Stimulated activated CD8-positive, alpha-beta memory T cell treated with anti-CD3 and anti-CD28 coated beads, Interleukin-15, amount 100 ng/mL, for 4 hours (primary cell): ENCODE measurements around the gene NPHP1.
"Not testable (repeated sequence)": the region's sequence is repeated elsewhere in the genome, so short reads cannot be mapped to it uniquely, and the experiment has no call there.

Experiments
- DNase-seq, 2 donors: peaks; one replicate each; pipeline ENCODE4 v3.0.0-alpha.2; 2020; ENCODE audit warnings: low read depth in 2 of 2

The NPHP1 gene

DNA sequence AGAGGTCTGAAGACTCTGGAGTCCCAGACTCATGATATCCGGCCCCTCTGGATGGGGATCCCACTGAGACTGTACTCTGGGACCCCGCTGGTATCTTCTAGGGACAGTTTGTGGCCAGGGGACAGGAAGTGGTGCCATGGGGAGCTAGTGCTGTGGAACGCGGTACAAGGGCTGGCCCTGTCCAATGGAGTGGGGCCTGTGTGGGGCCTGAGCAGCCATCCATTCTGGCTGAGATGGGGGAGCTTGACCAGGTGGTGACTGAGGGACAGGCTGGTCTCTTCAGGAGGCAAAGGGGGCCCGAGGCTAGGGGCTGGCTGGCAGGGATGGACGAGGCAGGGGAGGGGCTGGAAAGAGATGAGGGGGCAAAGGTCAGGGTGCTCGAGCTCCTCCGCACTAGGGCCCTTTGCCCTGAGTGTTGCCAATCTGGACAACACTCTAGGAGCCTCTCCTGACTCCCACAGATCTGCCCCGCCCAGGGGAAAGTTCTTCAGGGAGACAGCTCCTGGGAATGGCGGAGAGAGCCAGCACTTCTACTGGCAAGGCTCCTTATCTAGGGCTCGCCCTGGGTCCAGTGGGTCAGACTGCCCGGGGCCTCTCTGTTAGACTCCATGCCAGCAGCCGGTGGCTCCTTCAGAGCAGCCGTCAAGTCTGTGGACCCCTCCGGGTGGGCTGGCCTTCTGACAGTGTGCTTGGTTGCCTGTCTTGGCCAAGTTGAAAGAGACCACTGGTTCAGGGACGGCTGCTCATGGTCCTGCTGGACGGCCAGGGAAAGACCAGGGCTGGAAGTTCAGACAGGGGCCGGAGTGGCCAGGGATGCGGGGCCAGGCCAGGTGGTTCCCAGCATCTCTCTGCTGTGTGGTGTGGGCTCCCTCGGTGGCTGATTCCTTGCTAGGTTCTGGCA is 101.5 kb downstream of the NPHP1 start:
- DNase-seq, result no peak

DNA sequence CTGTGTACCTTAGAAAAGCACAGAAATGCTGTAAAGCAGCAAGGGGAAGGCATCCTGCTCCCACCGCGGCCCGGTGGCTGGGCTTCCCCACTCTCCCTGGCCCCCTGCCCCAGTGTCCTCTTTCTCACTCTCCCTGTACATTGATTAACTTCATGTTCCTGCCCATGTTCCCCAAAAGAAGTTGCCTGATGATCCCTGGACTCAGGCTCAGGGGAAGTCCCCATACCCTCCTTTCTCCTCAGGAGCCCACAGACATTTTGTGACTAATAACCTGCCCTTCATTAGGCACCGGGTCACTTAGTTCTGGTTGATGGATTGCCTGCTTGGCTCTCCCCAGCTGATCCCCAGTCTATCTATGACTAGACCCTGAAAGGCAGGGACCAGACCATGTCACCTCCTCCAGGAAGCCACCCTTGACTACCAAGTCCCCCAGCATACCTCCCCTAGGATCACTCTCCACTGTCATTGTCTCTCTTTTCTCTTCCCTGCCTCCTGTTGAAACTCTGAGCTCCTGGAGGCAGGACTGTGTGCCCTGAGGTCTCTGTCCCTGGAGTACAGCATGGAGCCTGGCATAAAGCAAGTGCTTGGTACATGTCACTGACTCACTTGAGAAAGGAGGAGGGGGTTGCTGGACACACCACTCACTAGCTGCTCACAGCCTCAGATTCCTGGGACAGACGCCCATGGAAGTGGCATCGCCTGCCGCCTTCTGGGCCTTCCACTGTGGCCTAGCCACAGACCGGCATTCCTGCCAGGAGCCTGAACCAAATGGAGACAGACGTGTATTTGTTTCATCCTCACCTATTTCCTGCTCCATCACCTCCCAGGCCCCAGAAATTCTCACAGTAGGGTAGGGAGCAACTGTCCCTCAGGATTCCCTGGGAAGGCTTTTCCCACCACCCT is 102.7 kb downstream of the NPHP1 start:
- no peak for DNase-seq

DNA sequence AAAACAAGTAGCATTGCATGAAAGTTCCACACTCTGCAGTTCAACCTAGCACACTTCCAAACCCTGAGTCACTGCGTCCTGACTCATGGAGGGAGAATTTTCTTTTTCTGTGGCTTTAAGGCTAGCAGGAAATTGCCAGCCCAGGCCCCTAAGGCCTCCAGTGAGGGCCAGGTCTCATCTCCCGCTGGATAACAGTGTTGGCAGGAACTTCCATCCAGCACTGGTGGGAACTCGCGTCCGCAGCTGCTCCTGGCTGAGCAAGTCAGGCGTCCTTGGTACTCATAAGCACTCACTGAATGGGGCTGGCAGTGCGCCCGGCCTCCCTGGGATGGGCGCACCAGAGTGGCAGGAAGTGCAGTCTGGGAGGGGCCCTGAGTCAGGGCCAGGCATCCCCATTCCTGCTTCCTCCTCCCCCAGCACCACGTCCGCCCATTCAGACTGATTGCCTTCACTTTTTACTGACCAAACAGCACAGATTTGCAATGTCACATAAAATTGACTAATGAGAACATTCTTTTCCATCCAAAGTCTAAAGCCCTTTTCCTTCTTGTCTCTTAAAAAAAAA is 103.5 kb downstream of the NPHP1 start:
- no peak for DNase-seq

DNA sequence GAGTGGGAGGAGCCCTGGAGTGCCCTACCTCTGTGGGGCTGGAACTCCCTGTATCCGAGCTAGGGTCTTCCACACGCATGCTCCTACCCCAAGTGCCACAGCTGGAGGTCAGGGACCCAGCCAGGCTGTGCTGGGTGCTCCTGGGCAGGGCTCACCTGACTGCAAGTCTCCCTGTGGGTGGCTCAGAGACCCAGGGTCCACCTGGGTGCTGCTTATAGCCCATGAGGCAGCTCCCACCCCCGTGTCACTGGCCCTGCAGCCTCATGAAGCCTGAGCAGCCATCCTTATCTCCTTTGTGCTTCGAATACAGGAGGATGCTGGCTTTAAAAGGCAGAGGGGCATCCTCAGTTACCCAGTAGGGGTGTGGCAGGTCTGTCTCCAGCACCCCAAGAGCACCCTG is 103.9 kb downstream of the NPHP1 start:
- not testable (repeated sequence) for DNase-seq

DNA sequence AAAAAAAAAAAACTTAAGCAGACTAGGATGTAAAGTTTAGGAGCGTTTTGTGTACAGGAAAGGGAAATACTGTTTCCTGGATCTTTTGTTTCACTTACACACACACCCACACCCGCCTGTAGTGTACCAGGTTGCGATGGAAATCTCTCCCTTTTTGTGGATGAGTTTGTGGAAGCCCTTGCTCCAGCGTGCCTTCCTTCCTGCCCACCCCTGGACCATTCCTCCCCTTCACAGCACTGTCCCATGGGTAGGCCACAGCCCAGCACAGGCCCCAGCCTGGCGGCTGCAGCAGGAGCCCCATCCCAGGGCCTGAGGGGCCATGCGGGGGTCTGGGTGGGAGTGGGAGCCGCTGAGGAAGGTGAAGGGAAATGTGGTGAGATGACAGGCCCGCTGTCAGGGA is 104.3 kb downstream of the NPHP1 start:
- no peak for DNase-seq

DNA sequence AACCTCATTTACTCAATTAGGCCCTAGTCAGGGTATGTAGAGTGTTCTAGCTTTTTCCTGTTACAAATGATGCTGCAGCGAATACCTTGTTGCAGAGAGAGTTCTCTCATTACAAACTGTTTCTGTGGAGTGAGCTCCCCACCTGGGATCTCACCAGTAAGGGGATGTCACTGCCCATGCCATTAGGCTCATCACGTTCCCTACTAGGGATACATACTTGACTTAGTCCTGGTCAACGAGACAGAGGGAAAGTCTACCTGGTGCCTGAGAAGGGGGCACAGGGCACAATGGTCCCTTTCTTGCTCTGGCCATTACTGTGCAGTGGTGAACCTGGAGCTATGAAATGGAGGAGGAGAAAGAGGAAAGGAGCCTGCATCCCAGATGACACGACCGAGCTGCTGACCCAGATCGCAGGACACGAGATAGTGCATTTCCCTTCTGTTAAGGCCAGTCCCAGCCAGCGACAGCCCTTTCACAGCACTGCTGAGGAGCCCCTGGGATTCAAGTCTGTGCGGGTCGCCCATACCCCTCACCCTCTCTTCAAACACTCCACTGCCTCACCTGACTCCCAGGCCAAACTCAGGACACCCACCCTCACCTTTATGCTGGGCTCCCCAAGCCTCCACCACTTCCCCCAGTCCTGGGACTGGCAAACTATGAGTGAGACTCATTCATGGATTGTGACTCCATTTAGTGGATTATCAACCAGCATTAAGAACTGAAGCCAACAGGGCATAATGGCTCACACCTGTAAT is 105.2 kb downstream of the NPHP1 start:
- DNase-seq, result no peak

DNA sequence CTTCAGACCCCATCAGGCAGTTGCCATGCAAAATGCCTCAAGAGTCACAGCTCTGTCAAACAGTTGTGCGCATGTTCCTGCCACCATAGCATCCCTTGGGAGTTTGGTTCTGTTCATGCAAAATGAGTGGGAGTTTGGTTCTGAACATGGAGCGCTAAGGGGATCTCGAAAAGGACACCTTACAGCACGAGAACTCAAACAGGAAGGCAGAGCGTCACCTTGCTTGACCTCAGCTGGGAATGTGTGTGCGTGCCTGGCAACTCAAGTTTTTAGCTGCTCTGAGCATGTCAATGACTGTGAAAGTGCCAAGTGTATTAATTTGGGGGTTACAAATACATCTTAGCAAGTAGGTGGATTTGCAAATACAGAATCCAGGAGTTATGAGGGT is 105.8 kb downstream of the NPHP1 start:
- no peak for DNase-seq

DNA sequence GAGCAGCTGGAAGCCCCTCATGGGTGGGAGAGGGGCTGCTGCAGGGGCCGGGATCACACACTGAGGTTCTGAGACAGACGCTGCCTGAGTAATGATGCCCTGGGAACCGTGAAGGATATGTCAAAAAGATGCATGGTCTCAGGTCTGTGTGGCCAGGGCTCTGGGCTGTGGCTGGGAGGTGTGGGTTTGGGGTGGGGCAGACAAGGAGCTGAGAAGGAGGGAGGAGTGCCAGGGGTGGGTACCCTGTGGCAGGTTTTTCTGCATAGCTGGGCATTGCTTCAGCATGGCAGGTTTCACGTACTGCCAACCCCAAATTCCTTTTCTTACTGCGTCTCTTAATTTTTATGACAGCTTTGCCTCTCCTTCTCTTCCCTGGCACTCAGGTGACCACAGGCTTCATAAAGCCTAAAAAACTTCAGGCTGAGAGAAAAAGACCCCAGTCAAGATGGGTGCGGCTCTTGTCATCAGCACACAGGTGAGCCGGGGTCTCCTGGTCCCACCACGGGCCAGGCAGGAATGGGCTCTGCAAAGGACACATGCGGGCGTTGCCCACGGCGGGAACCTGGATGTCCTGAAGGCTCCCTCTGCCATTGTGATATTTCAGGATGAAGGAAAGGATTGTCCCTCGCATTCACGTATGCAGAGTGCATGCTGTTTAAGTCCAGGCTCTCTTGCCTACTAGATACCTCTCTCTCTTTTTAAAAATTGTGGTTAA is 107.2 kb downstream of the NPHP1 start:
- no peak for DNase-seq

DNA sequence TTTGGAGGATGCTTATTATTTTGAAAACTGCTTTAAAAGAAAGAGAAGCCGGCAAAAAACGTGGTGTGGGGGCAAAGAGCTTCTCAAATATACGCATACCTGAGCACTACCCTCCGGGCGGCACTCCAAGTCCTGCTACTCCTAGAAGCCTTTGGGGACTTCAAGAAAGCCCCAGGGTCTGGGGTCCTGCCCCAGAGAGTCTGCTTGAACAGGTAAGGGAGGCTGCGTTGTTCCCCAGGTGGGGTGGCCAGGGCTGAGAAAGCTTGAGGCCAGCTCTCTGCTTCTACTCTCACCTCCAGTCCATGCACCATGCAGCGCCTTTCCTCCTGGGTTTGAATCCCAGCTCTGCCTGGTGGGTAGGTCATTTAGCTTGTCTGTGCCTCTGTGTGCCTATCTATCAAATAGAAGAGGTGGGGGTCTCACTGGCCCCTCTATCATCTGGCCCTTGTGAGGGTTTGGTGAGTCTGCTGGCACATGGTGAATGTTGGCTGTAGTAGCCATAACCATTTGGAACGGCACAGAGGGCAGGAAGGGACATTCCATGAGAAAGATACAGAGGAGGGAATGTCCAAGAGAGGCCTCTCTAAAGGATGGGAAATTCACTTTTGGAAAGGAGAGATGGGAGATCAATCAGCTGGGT is 108.7 kb downstream of the NPHP1 start:
- DNase-seq, result no peak

DNA sequence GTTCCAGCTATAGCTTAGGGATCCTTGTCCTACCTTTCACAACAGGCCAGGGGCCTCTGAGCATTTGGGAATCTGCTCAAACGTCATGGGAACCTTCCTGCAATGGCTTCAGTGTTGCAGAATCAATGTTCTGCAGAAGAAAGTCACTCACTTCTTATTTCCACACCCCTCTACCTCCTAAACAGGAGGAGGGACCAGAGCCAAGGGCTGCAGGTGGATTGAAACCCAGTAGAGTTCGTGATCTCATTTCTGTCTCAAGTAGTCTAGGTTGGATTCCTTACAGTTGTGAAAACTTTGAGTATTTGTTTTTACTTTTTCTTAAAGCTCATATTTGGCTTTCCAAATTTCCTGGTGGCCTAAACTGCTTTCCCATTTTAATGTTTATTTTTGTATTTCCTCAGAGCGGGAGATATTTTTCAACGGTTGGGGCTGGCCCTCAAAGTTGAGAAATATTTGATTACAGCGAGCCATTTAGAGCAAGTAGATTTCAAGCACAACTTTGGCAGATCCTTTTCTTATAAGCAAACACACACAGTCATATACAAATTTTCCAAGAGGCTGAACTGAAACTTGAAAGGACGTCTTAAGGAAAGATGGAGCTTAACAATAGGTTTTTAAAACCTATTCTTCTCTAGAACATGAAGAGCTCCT is 109.8 kb downstream of the NPHP1 start:
- not testable (repeated sequence) for DNase-seq

DNA sequence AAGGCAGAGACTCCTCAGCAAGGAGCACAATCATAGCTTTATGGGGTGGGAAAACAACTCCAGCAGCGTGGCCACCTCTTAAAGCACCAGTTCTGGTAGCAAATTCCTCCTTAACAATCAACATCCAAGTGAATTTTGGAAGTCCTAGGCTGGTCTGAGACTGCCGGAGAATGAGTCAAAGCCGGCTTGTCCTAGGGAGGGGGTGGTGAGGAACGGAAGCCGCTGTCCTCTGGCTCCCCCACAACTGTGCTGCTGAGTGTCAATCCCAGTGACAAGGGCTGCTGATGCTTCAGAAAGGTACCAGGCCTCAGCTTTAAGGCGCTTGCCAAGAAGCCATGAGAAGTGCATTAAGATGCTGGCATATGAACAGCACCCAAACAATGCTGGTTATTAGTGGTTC is 110.9 kb downstream of the NPHP1 start:
- not testable (repeated sequence) for DNase-seq

DNA sequence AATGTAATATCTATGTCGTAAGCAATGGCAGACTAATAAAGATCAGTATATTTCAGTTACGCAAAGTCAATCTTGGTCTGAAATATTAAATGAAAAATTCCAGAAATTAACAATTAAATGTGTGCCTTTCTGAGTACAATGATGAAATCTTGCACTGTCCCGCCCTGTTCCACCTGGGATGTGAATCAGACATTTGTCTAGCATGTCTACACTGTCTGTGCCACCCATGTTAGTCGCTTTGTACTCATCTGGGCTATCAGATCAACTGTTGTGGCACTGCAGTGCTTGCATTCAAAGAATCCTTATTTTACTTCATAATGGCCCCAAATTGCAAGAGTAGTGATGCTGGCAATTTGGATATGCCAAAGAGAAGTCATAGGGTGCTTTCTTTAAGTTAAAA is 114.6 kb downstream of the NPHP1 start:
- DNase-seq, result not testable (repeated sequence)

DNA sequence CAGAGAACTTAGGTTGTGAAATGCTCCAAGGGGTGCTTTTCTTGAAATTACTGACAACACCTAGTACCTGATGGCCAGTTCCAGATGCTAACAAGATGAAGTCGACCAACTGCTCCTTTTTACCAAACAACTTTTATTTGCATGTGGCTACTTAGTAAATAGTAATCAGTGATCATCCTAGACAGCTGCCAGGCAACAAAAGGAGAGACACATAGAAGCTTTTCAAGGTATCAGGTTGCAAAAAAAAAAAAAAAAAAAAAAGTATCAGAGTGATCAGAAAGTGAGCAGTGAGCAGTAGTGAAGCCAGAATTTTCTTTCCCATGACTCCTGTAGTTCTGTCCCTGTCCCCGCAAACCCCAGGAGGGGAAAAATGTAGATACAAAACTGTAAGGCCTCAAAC is 121.1 kb downstream of the NPHP1 start:
- DNase-seq, result not testable (repeated sequence)

DNA sequence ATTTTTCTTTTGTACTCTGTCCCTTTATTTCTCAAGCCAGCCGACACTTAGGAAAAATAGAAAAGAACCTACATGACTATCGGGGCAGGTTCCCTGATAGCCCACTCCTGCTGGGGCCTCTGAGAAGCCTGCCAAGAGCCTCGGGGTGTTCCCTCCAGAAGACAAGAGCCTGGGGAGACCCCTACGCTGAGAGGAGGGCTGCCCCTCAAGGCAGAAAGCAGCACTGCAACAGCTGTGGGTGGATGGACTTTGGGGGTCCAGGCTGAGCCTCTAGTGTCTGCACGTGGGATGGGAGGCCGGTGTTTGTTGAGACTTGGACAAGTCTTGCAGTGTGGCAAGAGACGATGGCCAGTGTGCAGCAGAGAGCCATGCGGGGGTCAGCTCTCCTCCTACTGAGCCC is 121.7 kb downstream of the NPHP1 start:
- DNase-seq, result not testable (repeated sequence)

DNA sequence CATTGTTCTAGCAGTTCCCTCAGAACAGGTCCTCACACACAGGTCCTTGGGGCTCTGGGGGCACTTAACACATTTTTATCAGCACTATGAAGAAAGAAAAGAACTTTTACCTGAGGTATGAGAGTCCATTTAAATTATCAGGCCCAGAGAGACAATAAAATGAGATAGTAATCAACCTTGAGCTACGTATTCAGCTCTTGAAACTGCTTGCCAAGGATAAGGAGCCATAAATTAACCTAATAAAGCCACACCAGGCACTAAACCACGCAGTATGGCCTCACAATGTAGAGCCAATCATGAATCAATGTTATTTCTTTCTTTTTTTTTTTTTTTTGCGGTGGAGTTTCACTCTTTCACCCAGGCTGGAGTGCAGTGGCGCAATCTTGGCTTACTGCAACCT is 126.7 kb downstream of the NPHP1 start:
- DNase-seq, result not testable (repeated sequence)

DNA sequence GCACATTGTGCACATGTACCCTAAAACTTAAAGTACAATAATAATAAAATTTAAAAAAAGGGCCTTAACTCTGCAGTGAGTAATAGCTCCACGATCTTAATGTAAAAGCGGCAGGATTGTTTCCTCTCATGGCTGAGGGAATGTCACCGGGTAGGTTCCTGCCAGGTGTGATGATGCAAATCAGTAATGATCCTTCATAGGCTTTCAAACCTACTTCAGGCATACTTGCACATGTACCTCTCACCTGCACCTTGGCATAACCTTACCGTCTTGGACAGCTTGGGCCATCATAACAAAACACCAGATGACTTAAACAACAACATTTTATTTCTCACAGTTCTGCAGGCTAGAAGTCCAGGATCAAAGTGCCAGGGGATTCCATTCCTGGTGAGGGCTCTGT is 128.9 kb downstream of the NPHP1 start:
- DNase-seq, result not testable (repeated sequence)
